Dedifferentiated amniotic fluid mesenchymal stem cell (primary cell): ENCODE data around the gene SVEP1.
"Not testable (repeated sequence)": the region's sequence is repeated elsewhere in the genome, so short reads cannot be mapped to it uniquely, and the experiment has no call there.

Experiments used
- DNase-seq: peaks from one replicate; pipeline ENCODE4 v3.0.0-alpha.2; 2016; ENCODE audit errors: extremely low spot score

SVEP1 gene

DNA sequence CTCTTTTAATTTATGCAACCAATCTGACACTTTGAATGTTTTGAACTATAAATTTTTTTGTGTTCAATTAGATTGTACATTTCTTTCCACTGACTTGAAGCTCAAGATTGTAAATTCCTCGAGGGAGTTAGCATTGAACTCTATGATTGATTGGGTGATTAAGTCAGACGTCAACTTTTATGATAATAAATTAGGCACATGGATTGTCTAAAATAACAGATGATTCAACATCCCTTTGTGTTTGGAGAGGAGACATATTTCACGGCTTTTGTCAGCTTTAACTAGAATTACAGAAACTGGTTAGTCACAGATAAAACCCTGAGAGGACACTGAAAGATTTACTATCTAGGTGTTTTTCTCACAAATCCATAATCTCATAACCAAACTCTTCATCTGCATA lies 209.2 kb downstream of the SVEP1 start:
- no peak for DNase-seq

DNA sequence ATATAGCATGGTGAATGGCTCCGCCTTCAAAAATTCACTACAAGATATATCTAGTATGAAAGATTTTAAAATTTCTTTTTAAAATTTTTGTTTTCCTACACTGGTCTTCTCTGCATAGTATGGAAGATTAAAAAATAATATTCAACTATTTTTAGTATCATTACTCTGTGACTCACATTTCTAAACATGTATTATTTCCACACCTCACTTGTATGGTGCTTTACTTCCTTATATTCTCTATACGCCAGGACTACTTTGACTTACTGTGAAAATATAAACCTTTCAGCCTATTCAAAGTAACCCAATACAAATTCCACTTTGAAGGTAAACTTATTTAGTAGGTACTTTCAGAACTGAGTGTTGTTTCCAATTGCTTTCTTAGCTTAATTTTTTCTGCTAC lies 215.1 kb downstream of the SVEP1 start:
- DNase-seq = no peak

DNA sequence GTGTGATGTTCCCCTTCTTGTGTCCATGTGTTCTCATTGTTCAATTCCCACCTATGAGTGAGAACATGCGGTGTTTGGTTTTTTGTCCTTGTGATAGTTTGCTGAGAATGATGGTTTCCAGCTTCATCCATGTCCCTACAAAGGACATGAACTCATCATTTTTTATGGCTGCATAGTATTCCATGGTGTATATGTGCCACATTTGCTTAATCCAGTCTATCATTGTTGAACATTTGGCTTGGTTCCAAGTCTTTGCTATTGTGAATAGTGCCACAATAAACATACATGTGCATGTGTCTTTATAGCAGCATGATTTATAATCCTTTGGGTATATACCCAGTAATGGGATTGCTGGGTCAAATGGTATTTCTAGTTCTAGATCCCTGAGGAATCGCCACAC lies 220.5 kb downstream of the SVEP1 start:
- DNase-seq = not testable (repeated sequence)

- DNase-seq = no peak
Measured at GRCh38 chr9:110357505-110357904, 222.0 kb downstream of the SVEP1 start.

DNA sequence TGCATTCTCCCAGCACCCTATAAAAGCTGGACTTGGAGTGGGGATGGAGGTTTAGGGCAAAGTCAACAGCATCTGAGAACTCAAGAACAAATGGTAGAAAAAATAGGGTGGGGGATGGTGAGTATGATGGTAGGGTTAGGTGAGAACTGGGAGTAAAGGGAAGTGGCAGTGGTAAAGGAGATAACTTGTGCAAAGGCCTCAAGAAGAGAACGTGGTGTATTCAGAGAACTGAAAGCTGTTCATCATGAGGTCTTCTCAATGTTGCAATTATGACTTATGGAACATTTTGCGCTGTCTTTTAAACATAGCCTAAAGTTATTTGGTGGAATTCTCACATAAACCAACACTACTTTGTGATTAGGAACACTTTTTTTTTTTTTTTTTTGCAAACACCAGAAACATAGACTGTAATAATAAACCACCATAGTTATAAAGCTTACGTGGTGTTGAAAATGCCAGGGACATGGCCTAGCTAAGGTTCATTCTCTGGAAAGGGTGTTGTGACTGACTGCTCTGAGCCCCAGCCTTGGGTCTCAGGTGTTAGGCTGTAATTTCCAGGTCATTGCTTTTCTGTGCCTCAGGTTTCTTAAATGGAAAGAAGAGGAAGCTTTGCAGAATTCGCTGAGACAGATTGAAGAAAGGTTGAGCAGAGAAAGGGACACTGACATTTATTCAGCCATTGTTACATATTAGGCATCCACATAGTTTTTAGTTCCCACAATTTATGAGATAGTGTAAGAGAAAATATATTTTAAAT lies 222.7 kb downstream of the SVEP1 start:
- no peak for DNase-seq

DNA sequence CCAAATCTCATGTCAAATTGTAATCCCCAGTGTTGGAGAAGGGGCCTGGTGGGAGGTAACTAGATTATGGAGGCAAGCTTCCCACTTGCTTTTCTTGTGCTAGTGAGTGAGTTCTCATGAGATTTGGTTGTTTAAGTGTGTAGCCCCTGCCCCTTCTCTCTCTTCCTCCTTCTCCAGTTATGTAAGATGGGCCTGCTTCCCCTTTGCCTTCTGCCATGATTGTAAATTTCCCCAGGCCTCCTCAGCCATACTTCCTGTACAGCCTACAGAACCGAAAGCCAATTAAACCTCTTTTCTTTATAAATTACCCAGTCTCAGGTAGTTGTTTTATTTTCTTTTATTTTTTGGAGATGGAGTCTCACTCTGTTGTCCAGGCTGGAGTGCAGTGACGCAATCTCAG lies 223.6 kb downstream of the SVEP1 start:
- DNase-seq = no peak

DNA sequence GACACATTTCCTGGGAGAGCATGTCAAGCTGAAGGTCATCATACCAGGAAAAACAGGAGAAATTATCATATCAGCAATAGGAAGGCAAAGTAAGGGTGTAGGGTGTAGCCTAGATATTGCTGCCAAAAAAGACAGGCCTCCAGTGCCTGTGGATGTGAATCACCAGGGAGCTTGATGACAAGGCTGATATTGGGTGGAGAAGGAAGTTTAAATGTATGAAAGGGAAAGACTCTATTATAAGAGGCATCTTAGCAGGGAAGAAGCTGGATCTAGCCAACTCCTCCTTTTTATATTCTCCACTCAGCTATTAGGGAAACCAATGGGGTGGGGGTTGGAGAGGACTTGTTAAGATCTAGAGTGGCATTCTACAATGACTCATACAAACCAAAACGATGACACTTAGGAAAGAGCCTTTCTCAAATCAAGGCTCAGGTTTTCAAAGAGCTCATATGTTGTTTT lies 228.5 kb downstream of the SVEP1 start:
- peak; percentile 85 for DNase-seq

DNA sequence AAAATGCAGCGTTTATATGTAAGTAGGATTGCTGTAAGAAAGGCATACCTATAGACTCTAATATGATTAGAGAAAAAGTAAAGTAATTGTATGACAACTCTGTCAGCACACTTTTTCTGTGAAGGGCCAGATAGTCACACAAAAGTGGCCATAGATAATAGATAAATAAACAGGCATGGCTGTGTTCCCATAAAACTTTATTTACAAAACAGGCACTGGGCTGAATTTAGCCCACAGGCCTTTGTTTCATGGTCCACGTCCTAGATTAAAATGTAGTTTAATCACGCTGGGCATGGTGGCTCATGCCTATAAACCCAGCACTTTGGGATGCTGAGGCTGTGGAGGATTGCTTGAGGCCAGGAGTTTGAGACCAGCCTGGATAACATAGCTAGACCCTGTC lies 233.2 kb downstream of the SVEP1 start:
- DNase-seq = no peak

GRCh38 chr9:110344821-110345220 lies 234.7 kb downstream of the SVEP1 start:
- no peak for DNase-seq

- no peak for DNase-seq
Measured at GRCh38 chr9:110343551-110343950, 236.0 kb downstream of the SVEP1 start.

DNA sequence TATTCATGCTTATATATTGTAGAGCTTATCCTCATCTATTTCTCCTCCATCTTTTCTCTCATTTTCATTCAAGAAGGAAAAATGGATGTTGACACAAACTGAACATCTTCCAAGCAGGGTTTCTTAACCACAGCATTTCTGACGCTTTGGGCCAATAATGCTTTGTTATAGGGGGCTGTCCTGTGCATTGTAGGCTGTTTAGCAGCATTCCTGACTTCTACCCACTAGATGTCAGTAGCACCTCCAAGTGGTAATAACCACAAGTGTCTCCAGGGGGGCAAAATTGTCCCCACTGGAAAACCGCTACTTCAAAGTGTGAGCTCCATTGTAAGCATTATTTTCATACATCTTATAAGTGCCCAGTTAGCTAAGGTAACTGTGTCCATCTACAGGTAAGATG lies 239.2 kb downstream of the SVEP1 start:
- DNase-seq = no peak

DNA sequence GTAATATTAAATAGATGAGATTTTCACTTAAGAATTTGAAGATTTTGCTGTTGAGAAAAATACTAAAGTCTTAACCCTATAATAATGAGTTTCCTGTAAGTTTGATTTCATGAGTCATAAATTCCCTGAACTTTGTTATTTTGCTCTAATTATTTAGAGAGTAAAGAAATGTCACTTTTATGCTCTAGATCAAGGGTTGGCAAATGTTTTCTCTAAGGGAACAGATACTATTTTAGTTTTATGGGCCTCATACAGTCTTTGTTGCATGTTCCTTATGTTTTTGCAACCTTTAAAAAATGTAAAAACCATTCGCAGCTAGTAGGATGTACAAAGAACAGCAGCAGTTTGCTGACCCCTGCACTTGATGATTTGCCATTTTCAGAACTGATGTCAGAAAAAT lies 241.4 kb downstream of the SVEP1 start:
- DNase-seq = no peak

DNA sequence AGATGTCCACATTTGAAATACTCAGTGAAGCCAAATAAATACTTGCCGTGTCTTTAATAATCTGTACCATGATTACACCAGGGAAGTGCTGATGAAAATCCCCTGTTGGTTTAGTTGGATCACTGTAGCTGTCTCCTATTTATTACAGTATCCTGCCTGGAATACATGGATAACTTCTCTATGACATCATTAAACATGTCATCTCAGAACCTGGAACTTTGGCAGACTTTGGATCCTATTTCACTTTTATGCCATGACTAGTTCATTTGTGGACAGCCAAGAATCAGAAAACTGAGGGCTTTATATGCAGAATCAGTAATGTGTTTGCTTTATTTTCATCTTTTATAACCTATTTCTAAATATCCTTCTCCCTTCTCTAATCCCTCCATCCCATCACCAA lies 241.8 kb downstream of the SVEP1 start, which contains the start of gene TXNDC8:
TXNDC8 (minus strand) TSS at position 137 of the 400 bp plus-strand sequence.
- peak; percentile 39 for DNase-seq

DNA sequence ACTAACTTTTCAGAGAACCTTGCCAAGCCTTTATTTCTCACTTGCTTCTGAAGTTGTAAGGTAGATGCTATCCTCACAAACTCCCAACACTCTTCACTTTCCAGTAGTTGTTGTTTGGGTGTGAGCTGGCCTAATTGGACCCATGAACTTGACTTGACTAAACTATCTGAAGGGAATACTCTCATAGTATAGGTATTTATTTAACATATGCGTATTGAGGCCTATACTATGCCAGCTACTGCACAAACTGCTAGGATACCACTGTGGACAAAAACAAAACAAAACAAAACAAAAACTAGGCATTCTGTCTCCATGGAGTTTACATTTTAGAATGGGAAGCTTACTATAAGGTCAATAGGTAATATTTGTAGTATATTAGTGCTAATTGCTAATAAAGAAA lies 243.2 kb downstream of the SVEP1 start:
- no peak for DNase-seq

GRCh38 chr9:110334871-110335270 lies 244.7 kb downstream of the SVEP1 start:
- DNase-seq = no peak

DNA sequence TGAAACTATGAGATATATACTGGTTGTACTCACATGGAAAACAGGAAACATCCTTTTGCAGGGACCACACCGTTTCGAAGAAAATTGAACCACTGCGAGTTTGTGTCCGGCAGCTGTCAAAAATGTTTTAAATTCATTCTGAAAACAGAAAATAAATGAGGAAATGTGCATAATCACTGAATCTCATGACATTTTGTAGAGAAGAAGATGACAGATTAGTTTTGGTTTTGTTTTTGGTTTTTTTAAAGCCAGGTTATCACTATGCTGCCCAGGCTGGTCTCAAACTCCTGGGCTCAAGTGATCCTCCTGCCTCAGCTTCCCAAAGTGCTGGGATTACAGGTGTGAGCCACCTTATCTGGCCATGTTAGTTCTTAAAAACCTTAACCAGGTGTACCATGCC lies 245.4 kb downstream of the SVEP1 start:
- DNase-seq = no peak

DNA sequence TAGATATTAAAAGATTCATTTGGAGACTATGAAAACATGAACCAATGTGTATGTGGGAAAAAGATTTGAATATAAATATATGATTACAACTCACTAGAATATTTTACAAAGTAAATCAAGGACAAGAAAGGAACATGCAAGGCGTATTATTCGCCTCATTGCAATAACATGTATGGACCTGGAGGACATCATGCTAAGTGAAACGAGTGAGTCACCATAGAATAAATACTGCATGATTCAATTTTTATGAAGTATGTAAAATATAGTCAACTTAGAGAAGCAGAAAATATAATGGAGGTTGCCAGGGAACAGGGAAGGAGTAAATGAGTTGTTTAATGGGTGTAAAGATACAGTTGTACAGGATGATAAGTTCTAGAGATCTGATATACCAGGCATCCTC lies 246.8 kb downstream of the SVEP1 start:
- no peak for DNase-seq

- no peak for DNase-seq
Measured at GRCh38 chr9:110330484-110331105, 248.9 kb downstream of the SVEP1 start.

- DNase-seq = no peak
Measured at GRCh38 chr9:110329639-110330230, 249.8 kb downstream of the SVEP1 start.

GRCh38 chr9:110328763-110329162 lies 250.8 kb downstream of the SVEP1 start:
- DNase-seq = no peak

GRCh38 chr9:110327716-110328115 lies 251.8 kb downstream of the SVEP1 start:
- no peak for DNase-seq

DNA sequence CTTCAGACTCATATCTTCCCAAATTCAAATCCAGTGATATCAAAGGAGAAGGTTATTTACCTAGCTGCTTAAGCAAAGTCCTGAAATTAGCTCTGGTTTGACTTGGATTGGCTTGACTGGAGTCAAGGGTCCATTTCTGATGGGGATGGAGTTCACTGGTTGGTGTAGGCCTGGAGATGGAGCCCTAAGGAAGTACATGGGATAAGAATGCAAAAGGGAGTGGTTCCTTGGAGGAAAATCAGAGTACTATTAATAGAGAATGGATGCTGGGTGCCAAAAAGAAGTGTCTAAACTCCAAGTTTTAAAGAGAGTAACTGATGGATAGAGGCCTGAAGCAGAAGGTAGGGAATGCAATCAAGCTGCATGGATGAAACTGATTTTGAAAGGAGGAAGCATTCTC lies 255.7 kb downstream of the SVEP1 start:
- DNase-seq = no peak
